BE2C (cell line): ENCODE results near the gene SEC14L1.

ENCODE experiments used
- DNase-seq: peaks from one replicate; pipeline ENCODE4 v3.0.0-alpha.2; 2020
- H3K27me3 ChIP-seq: fragments of 250-450 bp; sonication (Bioruptor Pico); 2 replicates; pipeline ENCODE4 v1.5.1; 2020; ENCODE audit warnings: mild to moderate bottlenecking
- H3K36me3 ChIP-seq: fragments of 250-450 bp; sonication (Bioruptor Pico); 2 replicates; pipeline ENCODE4 v1.5.1; 2020; ENCODE audit warnings: mild to moderate bottlenecking
- H3K4me1 ChIP-seq: fragments of 250-450 bp; sonication (Bioruptor Pico); 2 replicates; pipeline ENCODE4 v1.5.1; 2020
- H3K4me3 ChIP-seq: 2 replicates; pipeline ENCODE4 v1.5.1; 2011; ENCODE audit warnings: low read depth, low read length
- H3K9me3 ChIP-seq: fragments of 250-450 bp; sonication (Bioruptor Pico); 2 replicates; pipeline ENCODE4 v1.5.1; 2020
- CTCF ChIP-seq: IDR thresholded peaks from 2 replicates; pipeline ENCODE4 v1.5.1; 2012; ENCODE audit warnings: mild to moderate bottlenecking, low read depth, low read length

Gene SEC14L1

GRCh38 chr17:77144227-77144626, 3.5 kb downstream of the SEC14L1 start:
- Histone ChIP-seq H3K4me1 (peaks cover 19% of the 10 kb centered on the region), H3K9me3 (no peaks in the 10 kb centered on the region), H3K36me3 (peaks cover 17% of the 10 kb centered on the region), H3K4me3 (no peak overlapping the region), H3K27me3 (no peaks in the 10 kb centered on the region)
- TF ChIP-seq CTCF = no peak
- no peak for DNase-seq

- H3K4me1 ChIP-seq = peaks cover 14% of the 10 kb centered on the region
- H3K27me3 ChIP-seq = no peaks in the 10 kb centered on the region
- peaks cover 17% of the 10 kb centered on the region for H3K36me3 ChIP-seq
- H3K4me3 ChIP-seq = no peak overlapping the region
- no peak for DNase-seq
- TF ChIP-seq CTCF = no peak
- H3K9me3 ChIP-seq = no peaks in the 10 kb centered on the region
Measured at GRCh38 chr17:77145224-77145611, 4.4 kb downstream of the SEC14L1 start.

- no peaks in the 10 kb centered on the region for H3K9me3 ChIP-seq
- DNase-seq = peak; percentile 40
- TF ChIP-seq CTCF = no peak; the same call in 1 of the 2 replicates
- peaks cover 17% of the 10 kb centered on the region for H3K36me3 ChIP-seq
- no peaks in the 10 kb centered on the region for H3K27me3 ChIP-seq
- no peak overlapping the region for H3K4me3 ChIP-seq
- H3K4me1 ChIP-seq = peaks cover 14% of the 10 kb centered on the region
Measured at GRCh38 chr17:77145612-77146245, 5.0 kb downstream of the SEC14L1 start.

GRCh38 chr17:77146246-77146632, 5.5 kb downstream of the SEC14L1 start:
- TF ChIP-seq CTCF = no peak
- Histone ChIP-seq H3K36me3 (peaks cover 17% of the 10 kb centered on the region), H3K4me3 (no peak overlapping the region), H3K27me3 (no peaks in the 10 kb centered on the region), H3K9me3 (no peaks in the 10 kb centered on the region), H3K4me1 (peaks cover 14% of the 10 kb centered on the region)
- no peak for DNase-seq

GRCh38 chr17:77146882-77147281, 6.1 kb downstream of the SEC14L1 start:
- Histone ChIP-seq H3K36me3 (peaks cover 17% of the 10 kb centered on the region), H3K4me1 (peaks cover 12% of the 10 kb centered on the region), H3K4me3 (no peak overlapping the region), H3K27me3 (no peaks in the 10 kb centered on the region), H3K9me3 (no peaks in the 10 kb centered on the region)
- DNase-seq = no peak
- TF ChIP-seq CTCF = no peak

- peaks cover 10% of the 10 kb centered on the region for H3K4me1 ChIP-seq
- peaks cover 17% of the 10 kb centered on the region for H3K36me3 ChIP-seq
- H3K27me3 ChIP-seq = no peaks in the 10 kb centered on the region
Measured at GRCh38 chr17:77147357-77147801, 6.6 kb downstream of the SEC14L1 start.

More at GRCh38 chr17:77147357-77147801, 6.6 kb downstream of the SEC14L1 start:
- Histone ChIP-seq H3K4me3 (no peak overlapping the region), H3K9me3 (no peaks in the 10 kb centered on the region)
- DNase-seq = no peak
- no peak for TF ChIP-seq CTCF
